ENCODE measurements around the gene BIRC3.

- no peak for TF ChIP-seq POLR2A (IDR thresholded peaks at IDR 0.05)
- TF ChIP-seq CTCF (IDR thresholded peaks at IDR 0.05) = no peak
Observed at GRCh38 chr11:102268985-102269470, 48.3 kb upstream of the BIRC3 start.

Data from sigmoid colon (tissue), 3 donors.